ENCODE measurements around the gene GAMT.
A peak's percentile ranks its signal among the peaks of the same experiment; 100 is the strongest.

GAMT gene

DNA sequence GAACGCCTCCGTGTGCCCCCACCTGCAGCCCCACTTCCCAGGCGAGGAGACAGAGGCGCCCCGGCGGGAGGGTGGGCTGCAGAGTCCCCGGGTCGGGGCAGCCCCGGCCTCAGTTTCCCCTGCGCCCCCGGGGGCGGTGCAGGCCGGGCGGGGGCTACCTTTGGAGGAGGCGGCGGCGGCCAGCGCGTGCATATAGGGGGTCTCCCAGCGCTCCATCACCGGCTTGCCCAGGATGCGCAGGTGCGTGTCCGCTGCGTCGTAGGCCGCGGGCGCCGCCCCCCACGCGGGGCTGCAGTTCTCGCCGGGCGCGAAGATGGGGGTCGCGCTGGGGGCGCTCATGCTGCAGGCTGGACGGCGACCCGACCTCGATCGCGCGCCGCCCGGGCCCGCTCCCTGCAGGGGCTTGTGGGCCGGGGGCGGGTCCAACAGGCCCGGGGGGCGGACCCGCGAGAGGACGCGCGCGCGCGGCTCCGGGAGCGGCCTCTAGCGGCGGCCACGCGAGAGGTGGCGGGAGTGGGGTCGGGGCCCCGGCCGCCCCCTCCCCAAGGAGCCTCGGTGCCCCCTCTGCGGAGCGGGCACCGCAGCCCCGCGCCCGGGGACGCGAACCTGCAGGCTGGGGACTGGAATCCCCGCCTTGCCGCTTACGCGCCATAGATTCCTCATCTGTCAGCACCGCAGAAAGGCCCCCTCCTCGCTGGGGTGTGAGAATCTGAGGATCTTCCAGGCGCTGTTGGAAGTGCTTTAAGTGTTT lies at the start of gene GAMT:
Gene GAMT (minus strand): TSS at position 405 of the 751 bp plus-strand sequence. CDS start 66 bp downstream, at position 339.
- H3K27ac ChIP-seq, result peak within 1 kb of the TSS; percentile 82
- TF ChIP-seq, protein P1, sequence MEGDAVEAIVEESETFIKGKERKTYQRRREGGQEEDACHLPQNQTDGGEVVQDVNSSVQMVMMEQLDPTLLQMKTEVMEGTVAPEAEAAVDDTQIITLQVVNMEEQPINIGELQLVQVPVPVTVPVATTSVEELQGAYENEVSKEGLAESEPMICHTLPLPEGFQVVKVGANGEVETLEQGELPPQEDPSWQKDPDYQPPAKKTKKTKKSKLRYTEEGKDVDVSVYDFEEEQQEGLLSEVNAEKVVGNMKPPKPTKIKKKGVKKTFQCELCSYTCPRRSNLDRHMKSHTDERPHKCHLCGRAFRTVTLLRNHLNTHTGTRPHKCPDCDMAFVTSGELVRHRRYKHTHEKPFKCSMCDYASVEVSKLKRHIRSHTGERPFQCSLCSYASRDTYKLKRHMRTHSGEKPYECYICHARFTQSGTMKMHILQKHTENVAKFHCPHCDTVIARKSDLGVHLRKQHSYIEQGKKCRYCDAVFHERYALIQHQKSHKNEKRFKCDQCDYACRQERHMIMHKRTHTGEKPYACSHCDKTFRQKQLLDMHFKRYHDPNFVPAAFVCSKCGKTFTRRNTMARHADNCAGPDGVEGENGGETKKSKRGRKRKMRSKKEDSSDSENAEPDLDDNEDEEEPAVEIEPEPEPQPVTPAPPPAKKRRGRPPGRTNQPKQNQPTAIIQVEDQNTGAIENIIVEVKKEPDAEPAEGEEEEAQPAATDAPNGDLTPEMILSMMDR (conservative IDR thresholded peaks at IDR 0.05), result peak; percentile 86

DNA sequence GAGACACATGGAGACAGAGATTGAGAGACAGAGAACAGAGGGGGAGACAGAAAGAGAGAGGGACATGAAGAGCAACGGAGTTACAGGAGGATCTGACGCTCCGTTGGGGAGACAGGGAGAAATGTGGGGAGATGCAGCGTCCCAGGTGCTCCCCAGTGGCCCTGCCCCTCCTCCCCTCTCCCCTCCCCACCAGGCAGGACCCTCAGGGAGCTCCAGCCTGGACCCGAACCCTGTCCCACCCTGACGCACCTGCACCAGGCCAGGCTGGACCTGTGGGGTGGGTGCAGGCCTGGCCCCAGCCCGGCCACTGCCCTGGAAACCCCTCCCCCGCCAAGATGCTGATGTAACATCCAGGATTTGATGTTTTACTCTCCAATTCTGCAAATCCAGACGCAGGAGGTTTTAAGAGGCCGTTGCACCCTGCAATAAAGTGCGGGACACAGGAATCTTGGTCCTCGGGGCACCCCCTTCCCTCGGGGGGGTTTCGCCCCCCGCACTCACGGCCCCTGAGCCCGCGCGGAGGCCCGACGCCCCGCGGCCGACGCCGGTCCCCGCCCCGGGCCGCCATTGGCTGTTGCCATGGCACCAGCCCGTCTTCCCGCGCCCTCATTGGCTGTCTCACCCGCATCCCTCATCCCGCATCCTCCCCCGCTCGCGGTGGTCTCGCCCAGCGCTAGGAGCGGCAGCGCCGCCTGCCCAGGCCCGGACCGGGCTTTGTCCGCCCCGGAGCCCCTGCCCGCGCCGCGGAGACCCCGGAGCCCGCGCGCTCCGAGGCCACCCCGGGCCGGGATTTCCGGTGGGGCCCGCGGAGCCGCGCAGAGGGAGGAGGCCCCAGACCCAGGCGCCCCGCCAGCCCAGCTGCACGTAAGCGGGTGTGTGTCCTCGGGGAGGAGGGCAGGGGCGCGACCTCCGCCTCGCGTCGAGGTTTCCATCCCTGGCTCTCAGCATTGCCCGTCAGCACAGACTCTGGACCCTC lies 48.4 kb upstream of the GAMT start, which contains the start of gene APC2:
Gene APC2 (plus strand): TSS at position 655 of the 976 bp plus-strand sequence. CDS start 2,881 bp downstream, outside the sequence.
- TF ChIP-seq, protein P1 (conservative IDR thresholded peaks at IDR 0.05), result no peak
- H3K27ac ChIP-seq, result no peak within 1 kb of the TSS

DNA sequence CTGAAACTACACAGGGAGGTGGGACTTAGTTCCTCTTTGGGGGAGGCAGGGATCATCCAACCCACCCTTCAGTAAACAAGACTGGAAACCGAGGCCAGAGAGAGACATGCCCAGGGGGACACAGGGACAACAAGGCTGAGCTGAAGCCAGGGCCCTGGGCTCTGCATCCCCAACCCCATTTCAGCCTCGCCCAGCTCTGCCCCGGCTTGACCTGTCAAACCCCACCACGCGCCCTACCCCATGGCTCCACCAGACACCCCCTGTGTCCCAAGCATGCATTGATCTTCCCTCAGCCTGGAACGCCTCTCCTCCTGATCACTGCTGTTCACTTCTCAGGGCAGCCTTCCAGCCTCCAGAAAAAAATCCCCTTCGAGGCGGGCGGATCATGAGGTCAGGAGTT lies 46.6 kb upstream of the GAMT start:
- H3K27ac ChIP-seq, result no peak overlapping the region
- TF ChIP-seq, protein P1 (conservative IDR thresholded peaks at IDR 0.05), result no peak

DNA sequence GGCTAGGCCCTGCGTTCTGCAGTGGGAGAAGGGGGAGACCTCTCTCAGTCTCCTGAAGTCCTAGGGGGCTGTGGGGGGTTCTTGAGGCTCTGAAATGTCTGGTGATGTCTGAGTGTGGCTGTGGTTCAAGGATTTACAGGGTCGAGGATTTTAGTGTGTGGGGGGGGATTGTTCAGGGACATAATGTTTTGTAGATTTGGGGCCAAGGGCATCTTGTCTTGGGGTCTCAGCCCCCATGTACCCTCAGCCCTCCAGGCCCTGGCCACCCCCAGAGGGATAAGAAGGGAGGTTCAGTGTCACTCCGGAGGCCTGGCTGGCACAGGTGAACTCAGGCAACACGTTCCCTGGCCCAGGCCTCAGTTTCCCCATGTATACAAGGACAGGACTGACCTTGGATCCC lies 46.2 kb upstream of the GAMT start:
- TF ChIP-seq, protein P1 (conservative IDR thresholded peaks at IDR 0.05), result no peak
- no peak overlapping the region for H3K27ac ChIP-seq

DNA sequence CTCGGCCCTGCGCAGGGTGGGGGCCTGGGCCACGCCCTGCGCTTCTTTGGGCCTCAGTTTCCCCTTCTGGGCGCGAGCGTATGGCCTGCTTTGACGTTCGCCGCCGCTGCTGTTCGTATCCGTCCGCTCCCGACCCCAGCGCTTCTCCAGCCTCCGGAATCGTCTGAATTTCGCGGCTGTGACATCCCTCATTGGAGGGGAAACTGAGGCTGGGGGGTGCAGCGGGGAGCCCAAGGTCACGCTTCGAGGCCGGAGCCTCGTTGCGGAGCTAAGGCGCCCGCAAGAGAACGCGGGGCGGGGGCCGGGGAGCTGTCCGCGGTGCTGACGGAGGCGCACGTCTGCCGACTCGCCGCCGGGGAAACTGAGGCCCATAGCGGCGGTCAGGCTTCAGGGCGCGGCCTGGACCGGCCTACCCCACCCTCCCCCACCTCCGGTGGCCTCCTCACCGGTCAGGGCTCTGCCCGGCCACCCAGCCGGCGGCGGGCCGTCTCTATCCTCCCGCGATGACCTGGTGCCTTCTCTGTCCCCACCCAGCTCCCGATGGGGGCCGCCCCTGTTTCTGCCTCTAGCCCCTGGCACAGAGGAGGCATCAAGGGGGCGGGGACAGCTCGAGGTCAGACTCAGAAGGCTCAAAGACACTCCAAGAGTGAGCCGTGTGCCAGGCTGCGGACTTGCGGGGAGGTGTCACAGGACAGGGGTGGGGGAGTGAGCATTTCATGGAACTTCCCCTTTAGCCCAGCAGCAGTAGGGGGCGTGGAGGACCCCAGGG lies 45.6 kb upstream of the GAMT start:
- H3K27ac ChIP-seq, result peak overlapping the region; percentile 89; the same call in 1 of the 2 replicates
- TF ChIP-seq, protein P1 (conservative IDR thresholded peaks at IDR 0.05), result no peak

DNA sequence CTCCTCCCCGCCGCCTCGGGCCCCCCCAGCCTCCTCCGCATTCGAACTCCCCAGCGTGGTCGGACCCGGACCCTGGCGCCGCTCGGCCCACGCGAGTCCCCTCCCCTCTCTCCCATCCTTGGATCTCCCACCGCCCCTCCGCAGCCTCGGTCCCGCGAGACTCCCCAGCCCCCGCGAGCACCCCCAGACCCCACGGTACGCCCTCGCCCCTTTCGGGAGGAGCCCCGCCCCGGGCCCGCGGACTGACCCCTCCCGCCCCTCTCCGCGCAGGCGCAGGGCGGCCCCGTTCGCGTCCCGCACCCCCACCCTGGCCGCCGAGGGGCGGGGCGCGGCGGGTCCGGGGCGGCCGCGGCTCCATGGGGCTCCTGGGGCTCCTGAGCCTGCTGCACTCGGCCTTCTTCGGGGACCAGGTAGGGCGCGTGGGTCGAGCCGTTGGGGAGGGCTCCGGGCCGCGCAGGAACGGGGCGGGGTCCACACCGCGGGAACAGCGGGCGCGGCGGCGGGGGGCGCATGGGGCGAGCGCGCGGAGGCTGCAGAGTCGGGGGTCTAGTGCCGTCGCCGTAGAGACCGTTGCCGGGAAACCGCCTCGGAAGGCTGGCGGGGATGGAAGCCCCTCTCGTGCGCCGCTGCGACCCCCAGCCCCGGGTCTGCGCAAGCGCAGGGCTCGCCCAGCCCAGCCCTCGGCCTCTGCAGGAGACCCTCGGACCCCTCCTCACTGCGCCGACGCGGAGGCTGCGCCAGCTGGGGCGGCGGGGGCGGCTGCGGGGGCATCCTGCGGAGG lies 44.8 kb upstream of the GAMT start:
- TF ChIP-seq, protein P1 (conservative IDR thresholded peaks at IDR 0.05), result no peak
- peak overlapping the region; percentile 89; the same call in 1 of the 2 replicates for H3K27ac ChIP-seq
